BJ (cell line): ENCODE data around the gene OR7G3. TPM values are rescaled to one million over a fixed set of nuclear protein-coding genes. Genes with fewer than 3 reads are reported as not detected.

ENCODE experiments used
- CTCF ChIA-PET: fragments of 350-600 bp; formaldehyde crosslinking; extraction: SDS; loops from one replicate; lab custom pipeline; 2021; ENCODE audit warnings: antibody characterized with exemption, inconsistent platforms; lab: Yijun Ruan, JAX
- POLR2A ChIA-PET: fragments of 300-600 bp; sonication (Branson Sonifier 250); formaldehyde crosslinking; extraction: SDS; loops from one replicate; lab custom pipeline; 2021; ENCODE audit warnings: antibody characterized with exemption; lab: Charles Lee
- DNase-seq: peaks from one replicate; pipeline ENCODE4 v3.0.0-alpha.2; 2011; ENCODE audit warnings: low read depth
- H3K27me3 ChIP-seq: 2 replicates; pipeline ENCODE4 v1.6.0; 2011; ENCODE audit warnings: low read length; ENCODE audit not compliant: control insufficient read depth, insufficient read depth
- H3K36me3 ChIP-seq: 2 replicates; pipeline ENCODE4 v1.5.1; 2011; ENCODE audit warnings: low read length; ENCODE audit not compliant: control insufficient read depth, insufficient read depth
- H3K4me3 ChIP-seq: 2 replicates; pipeline ENCODE4 v1.5.1; 2011; ENCODE audit warnings: low read depth, mild to moderate bottlenecking, control low read depth, low read length
- polyA plus RNA-seq: library from polyadenylated mRNA; depleted of rRNA; stranded (reverse); fragments of >200 nt; gene quantifications from 2 replicates; pipeline ENCODE4 v1.2.3, GENCODE V29; 2011
- TF ChIP-seq, protein P1 (sequence below): IDR thresholded peaks from 2 replicates; pipeline ENCODE4 v1.5.1; 2011; ENCODE audit warnings: low read depth, mild to moderate bottlenecking, control low read depth, inconsistent platforms, low read length, moderate library complexity; ENCODE audit not compliant: insufficient read depth

Gene OR7G3
- polyA plus RNA-seq, 1 experiment, result not detected

DNA sequence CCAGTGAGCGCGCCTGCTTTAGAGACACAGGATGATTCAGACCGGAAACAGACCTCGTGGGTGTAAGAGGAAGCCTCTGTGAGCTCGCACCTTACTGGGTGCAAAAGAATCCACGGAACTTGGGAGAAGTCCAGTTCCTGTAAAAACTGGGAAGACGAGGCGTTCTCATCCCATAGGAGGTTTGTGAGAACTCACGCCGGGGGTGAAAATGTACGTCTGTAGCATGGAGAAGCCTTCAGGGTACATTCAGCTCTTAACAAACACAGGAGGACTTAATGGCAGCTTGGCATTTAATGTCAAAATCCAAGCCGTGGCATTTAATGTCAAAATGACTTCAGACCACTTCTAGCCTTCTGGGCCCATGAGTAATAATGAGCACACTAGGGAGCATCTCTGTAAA, 34.7 kb upstream of the OR7G3 start:
- no peak for DNase-seq
- H3K36me3 ChIP-seq, result peaks cover 31% of the 10 kb centered on the region
- no peaks in the 10 kb centered on the region for H3K27me3 ChIP-seq
- CTCF ChIA-PET, result no interaction called here
- H3K4me3 ChIP-seq, result no peak overlapping the region
- POLR2A ChIA-PET, result no interaction called here
- TF ChIP-seq, protein P1, sequence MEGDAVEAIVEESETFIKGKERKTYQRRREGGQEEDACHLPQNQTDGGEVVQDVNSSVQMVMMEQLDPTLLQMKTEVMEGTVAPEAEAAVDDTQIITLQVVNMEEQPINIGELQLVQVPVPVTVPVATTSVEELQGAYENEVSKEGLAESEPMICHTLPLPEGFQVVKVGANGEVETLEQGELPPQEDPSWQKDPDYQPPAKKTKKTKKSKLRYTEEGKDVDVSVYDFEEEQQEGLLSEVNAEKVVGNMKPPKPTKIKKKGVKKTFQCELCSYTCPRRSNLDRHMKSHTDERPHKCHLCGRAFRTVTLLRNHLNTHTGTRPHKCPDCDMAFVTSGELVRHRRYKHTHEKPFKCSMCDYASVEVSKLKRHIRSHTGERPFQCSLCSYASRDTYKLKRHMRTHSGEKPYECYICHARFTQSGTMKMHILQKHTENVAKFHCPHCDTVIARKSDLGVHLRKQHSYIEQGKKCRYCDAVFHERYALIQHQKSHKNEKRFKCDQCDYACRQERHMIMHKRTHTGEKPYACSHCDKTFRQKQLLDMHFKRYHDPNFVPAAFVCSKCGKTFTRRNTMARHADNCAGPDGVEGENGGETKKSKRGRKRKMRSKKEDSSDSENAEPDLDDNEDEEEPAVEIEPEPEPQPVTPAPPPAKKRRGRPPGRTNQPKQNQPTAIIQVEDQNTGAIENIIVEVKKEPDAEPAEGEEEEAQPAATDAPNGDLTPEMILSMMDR, result no peak

DNA sequence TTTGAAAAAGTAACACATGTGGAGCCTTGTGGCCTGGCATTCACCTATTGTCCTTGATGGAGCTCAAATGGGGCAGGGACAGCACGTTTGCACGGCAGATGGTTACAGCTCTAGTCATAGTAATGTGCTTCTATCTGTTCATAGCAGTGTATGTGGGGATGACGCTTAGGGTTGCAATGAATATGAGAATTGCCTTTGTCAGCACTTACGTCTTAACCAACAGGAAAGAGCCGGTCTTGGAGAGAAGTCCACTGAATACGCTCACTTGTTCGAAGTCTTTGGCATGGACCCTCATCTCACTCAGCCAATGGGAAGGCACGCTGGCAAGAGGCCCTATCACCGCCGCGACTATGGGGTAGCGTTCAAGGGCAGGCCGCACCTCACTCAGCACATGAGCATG, 33.1 kb upstream of the OR7G3 start:
- CTCF ChIA-PET, result no interaction called here
- TF ChIP-seq, protein P1, result no peak

DNA sequence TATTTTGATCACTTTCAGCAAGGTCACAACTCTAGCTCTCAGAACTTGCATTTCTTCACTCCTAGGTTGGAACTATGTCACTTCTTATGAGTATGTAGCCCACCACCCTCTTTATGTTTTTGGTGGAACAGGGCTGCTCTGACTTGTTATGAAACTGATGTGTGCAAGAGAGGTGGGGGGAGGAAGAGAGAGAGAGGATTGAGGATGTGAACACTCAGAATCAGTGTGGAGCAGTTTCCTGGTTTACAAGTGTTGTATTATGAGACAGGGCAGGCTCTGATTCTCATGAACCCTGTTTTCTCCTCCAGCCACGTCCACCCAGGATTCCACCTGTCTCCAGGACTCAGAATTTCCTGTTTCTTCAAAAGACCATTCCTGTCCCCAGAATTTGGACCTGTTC, 29.6 kb upstream of the OR7G3 start:
- Histone ChIP-seq H3K27me3 (no peaks in the 10 kb centered on the region), H3K4me3 (no peak overlapping the region), H3K36me3 (peaks cover 35% of the 10 kb centered on the region)
- TF ChIP-seq, protein P1, result no peak
- no peak for DNase-seq
- CTCF ChIA-PET, result no interaction called here
- POLR2A ChIA-PET, result no interaction called here

More for the DNA sequence above, 33.1 kb upstream of the OR7G3 start:
- POLR2A ChIA-PET, result no interaction called here
- no peak for DNase-seq
- Histone ChIP-seq H3K36me3 (peaks cover 35% of the 10 kb centered on the region), H3K27me3 (no peaks in the 10 kb centered on the region), H3K4me3 (no peak overlapping the region)

DNA sequence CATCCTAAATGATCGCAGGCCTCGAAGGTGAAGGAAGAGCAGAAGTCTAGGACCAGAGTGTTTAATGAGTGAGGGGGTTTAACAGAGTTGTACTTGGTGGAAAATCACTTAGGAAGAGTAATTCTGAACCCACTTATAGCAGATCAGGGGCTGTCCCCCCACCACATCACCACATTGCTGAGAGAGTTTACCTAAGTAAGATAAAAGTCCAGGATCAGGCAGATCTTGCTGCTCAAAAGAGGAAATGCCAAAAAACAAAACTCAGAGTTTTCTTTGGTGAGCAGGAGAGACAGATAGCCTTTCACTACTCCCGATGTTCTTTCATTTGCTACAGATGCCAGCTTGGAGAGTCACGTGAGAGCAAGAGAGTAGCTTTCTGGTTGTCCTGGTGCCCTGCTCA, 28.8 kb upstream of the OR7G3 start:
- TF ChIP-seq, protein P1, result no peak
- no peak for DNase-seq
- ChIA-PET POLR2A (no interaction called here), CTCF (no interaction called here)
- Histone ChIP-seq H3K4me3 (no peak overlapping the region), H3K27me3 (no peaks in the 10 kb centered on the region), H3K36me3 (peaks cover 28% of the 10 kb centered on the region)

DNA sequence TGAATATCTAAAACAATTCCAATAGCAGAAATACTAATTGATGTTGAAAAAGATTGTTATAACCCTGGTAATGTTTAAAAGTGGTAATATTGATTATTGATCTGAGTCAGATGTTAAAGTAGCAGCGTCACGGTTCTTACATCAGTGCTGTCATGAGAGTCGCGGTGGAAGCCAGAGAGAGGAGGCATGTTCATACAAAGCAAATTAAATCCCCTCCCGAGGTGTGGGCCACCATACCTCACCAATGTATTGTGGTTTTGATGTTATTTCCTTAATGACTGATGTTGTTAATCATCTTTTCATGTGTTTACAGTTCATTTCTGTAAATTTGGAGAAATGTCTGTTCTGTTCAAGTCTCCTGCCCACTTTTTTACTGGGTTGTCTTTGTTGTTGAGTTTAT, 24.6 kb upstream of the OR7G3 start:
- ChIA-PET CTCF (no interaction called here), POLR2A (no interaction called here)
- no peak for DNase-seq
- peaks cover 4% of the 10 kb centered on the region for H3K36me3 ChIP-seq
- no peaks in the 10 kb centered on the region for H3K27me3 ChIP-seq
- TF ChIP-seq, protein P1, result no peak
- no peak overlapping the region for H3K4me3 ChIP-seq
